Measurements from ENCODE around the gene SYT17. TPM values are rescaled to one million over a fixed set of nuclear protein-coding genes. Genes with fewer than 3 reads are reported as not detected.

SYT17 gene
- total RNA-seq, 3 donors from 2014 or later (not counting 1 experiment from before 2014, with no cell fraction given): 0.65 to 1.6 TPM; not detected in 1

GRCh38 chr16:19236561-19237209 is 68.6 kb downstream of the SYT17 start:
- Mint-ChIP-seq H3K4me1 (no peaks in the 10 kb centered on the region), H3K4me3 (no peak overlapping the region), H3K27ac (no peak overlapping the region), H3K36me3 (no peaks in the 10 kb centered on the region), H3K27me3 (ENCODE audit: low read depth in 2 of 2) (peaks cover 0 to 1% of the 10 kb centered on the region in 2 donors), H3K9me3 (peaks cover 4 to 5% of the 10 kb centered on the region in 2 donors)
- no peaks in the 10 kb centered on the region for H3K4me1 ChIP-seq (ENCODE audit: control insufficient read depth, insufficient read depth, low read length)
- DNase-seq (no peak), ATAC-seq (no peak)
- no peak for TF ChIP-seq CTCF (IDR thresholded peaks at IDR 0.05)
- 73% methylated on average over 4 of the region's 4 CpGs for WGBS (ENCODE audit: insufficient coverage)
- peaks cover 11% of the 10 kb centered on the region for H3K9me3 ChIP-seq (ENCODE audit: control insufficient read depth, insufficient read depth, low read length)
- H3K36me3 ChIP-seq (ENCODE audit: control insufficient read depth, insufficient read depth, low read length): no peaks in the 10 kb centered on the region
- no peak overlapping the region for H3K27ac ChIP-seq (ENCODE audit: low read length)
- H3K4me3 ChIP-seq (ENCODE audit: low read length): no peak overlapping the region
- no peaks in the 10 kb centered on the region for H3K27me3 ChIP-seq (ENCODE audit: control insufficient read depth, insufficient read depth, low read length)
- intact Hi-C loops (cut with micrococcal nuclease): no loop called here

- Mint-ChIP-seq H3K36me3 (no peaks in the 10 kb centered on the region), H3K27ac (no peak overlapping the region), H3K4me3 (no peak overlapping the region), H3K9me3 (peaks cover 4 to 6% of the 10 kb centered on the region in 2 donors), H3K4me1 (no peaks in the 10 kb centered on the region), H3K27me3 (ENCODE audit: low read depth in 2 of 2) (no peaks in the 10 kb centered on the region)
- no peak for ATAC-seq
- no peak overlapping the region for H3K27ac ChIP-seq (ENCODE audit: low read length)
- 86% methylated on average over 4 of the region's 4 CpGs for WGBS (ENCODE audit: insufficient coverage)
- intact Hi-C loops (cut with micrococcal nuclease): no loop called here
- no peak overlapping the region for H3K4me3 ChIP-seq (ENCODE audit: low read length)
- no peaks in the 10 kb centered on the region for H3K27me3 ChIP-seq (ENCODE audit: control insufficient read depth, insufficient read depth, low read length)
- no peak for TF ChIP-seq CTCF (IDR thresholded peaks at IDR 0.05)
- no peak for DNase-seq
- no peaks in the 10 kb centered on the region for H3K36me3 ChIP-seq (ENCODE audit: control insufficient read depth, insufficient read depth, low read length)
- H3K9me3 ChIP-seq (ENCODE audit: control insufficient read depth, insufficient read depth, low read length): peaks cover 11% of the 10 kb centered on the region
- no peaks in the 10 kb centered on the region for H3K4me1 ChIP-seq (ENCODE audit: control insufficient read depth, insufficient read depth, low read length)
These were observed 70.4 kb downstream of the SYT17 start for GRCh38 chr16:19238406-19238805.

- Histone ChIP-seq H3K4me1 (ENCODE audit: control insufficient read depth, insufficient read depth, low read length) (no peaks in the 10 kb centered on the region), H3K4me3 (ENCODE audit: low read length) (no peak overlapping the region), H3K27me3 (ENCODE audit: control insufficient read depth, insufficient read depth, low read length) (no peaks in the 10 kb centered on the region), H3K27ac (ENCODE audit: low read length) (no peak overlapping the region), H3K36me3 (ENCODE audit: control insufficient read depth, insufficient read depth, low read length) (no peaks in the 10 kb centered on the region), H3K9me3 (ENCODE audit: control insufficient read depth, insufficient read depth, low read length) (peaks cover 10% of the 10 kb centered on the region)
- H3K4me3 Mint-ChIP-seq: no peak overlapping the region
- no peaks in the 10 kb centered on the region for H3K4me1 Mint-ChIP-seq
- no peaks in the 10 kb centered on the region for H3K36me3 Mint-ChIP-seq
- no peak for TF ChIP-seq CTCF (IDR thresholded peaks at IDR 0.05)
- H3K27me3 Mint-ChIP-seq (ENCODE audit: low read depth in 2 of 2): no peaks in the 10 kb centered on the region
- peaks cover 4 to 6% of the 10 kb centered on the region in 2 donors for H3K9me3 Mint-ChIP-seq
- DNase-seq (no peak), ATAC-seq (no peak)
- no peak overlapping the region for H3K27ac Mint-ChIP-seq
- intact Hi-C loops (cut with micrococcal nuclease): no loop called here
- 92% methylated on average over 13 of the region's 13 CpGs for WGBS (ENCODE audit: insufficient coverage)
These were observed 71.6 kb downstream of the SYT17 start for GRCh38 chr16:19239511-19240155.
